ENCODE measurements around the gene VWA3B.
A peak's percentile ranks its signal among the peaks of the same experiment; 100 is the strongest.
"Not testable (repeated sequence)": the region's sequence is repeated elsewhere in the genome, so short reads cannot be mapped to it uniquely, and the experiment has no call there.

The VWA3B gene

DNA sequence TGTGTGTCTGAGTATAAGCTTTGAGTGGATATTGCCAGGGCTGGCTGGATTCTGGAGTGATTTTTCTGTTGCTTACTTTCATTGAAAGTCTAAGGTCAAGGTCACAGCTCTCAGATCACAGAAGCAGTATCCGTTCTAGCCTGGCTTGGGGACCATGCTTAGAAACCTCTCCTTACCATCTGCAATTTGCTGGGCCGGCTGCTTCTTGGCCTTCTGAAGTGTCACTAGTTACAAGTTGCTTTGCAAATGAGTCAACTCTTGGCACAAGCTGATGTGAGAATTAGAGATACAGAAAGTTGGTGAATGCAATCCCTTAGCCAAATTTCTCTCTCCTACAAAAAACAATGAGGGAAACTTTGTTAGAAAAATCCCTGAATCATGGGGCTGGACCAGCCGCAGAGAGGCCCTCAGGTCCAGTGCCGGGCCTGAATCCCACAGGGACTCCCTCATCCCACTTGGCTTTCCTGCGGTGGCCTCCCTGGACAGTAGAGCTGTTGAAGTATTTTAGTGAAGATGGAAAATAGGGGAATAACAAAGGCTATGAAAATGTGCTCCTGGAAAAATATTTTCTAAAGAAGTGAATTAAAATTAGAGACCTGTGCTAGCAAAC, 166.6 kb downstream of the VWA3B start:
- peak; percentile 15 for DNase-seq (ENCODE audit: low spot score)

DNA sequence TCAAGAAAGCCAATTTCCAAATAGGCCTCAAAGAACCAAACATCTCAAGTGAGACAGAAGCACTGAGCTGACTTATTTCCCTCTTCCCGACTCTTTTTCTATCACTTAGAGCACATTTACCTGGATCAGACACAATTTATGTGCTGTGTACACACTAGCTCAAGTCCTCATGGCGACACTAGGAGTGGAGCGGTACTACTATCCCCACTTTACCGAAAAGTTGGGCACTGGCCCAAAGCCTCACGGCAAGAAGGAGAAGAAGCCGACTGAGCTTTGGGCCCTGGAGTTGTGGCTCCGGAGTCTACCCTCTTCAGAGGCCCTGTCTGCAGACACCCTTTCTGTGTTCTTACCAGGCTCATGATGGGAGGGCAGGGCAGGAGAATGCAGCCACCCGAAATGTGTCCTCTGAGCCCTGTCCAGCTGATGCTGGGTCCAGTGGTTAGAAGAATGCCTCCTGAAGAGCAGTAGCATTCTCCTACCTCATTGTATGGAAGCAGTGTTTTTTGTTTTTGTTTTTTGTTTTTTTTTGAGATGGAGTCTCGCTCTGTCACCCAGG, 167.6 kb downstream of the VWA3B start:
- DNase-seq (ENCODE audit: low spot score) = no peak

DNA sequence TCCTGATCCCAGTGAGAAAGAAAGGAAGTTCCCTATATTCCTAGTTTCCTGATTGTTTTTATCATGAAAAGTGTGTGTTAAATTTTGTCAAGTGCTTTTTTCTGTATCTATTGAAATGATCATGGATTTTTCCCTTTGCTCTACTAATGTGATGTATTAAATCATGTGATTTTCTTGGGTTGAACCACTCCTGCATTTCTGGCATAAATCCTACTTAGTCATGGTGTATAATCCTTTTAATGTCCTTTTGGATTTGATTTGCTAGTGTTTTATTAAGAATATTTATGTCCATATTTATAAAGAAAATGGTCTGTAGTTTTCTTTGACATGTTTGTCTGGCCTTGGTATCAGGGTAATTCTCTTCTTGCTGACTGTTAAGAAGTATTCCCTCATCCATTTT, 171.9 kb downstream of the VWA3B start:
- DNase-seq (ENCODE audit: low spot score) = no peak

DNA sequence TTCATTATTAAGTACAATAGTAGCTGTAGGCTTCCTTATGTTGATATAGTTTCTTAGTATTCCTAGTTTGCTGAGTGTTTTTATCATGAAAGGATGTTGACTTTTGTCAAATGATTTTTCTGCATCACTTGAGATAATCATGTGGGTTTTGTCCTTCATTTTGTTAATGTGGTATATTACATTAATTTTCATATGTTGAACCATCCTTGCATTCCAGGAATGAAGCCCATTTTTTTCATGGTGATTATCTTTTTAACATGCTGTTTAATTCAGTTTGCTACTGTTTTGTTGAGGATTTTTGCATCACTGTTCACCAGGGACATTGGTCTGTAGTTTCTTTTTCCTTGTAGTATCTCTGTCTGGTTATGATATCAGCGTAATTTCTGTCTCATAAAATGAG, 176.4 kb downstream of the VWA3B start:
- no peak for DNase-seq (ENCODE audit: low spot score)

DNA sequence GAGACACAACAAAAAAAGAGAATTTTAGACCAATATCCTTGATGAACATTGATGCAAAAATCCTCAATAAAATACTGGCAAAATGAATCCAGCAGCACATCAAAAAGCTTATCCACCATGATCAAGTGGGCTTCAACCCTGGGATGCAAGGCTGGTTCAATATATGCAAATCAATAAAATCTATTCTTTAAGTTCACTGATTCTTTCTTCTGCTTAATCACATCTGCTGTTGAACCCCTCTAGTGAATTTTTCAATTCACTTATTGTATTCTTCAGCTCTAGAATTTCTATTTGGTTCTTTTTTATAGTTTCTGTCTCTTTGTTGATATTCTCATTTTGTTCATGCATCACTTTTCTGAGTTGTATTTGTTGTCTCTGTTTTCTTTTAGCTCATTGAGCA, 181.3 kb downstream of the VWA3B start:
- not testable (repeated sequence) for DNase-seq (ENCODE audit: low spot score)

DNA sequence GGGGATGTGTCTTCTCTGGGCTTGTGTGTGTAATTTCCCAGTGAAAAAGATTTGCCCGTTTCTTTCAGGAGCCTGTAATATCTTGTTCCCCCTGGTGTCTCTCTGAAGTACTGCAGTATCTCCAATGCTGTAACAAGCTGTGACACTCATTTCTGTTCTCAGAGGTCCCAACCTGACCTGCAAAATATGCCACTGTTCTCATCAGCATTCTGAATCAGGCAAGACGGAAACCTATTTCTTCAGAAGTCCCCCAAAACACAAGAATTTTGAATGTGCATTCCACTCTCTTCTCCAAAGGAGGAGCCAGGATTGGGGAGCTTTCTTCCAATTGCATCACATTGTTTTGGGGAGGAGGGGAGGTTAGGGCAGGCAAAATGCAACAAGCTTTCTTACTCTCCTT, 182.3 kb downstream of the VWA3B start:
- peak; percentile 71 for DNase-seq (ENCODE audit: low spot score)

DNA sequence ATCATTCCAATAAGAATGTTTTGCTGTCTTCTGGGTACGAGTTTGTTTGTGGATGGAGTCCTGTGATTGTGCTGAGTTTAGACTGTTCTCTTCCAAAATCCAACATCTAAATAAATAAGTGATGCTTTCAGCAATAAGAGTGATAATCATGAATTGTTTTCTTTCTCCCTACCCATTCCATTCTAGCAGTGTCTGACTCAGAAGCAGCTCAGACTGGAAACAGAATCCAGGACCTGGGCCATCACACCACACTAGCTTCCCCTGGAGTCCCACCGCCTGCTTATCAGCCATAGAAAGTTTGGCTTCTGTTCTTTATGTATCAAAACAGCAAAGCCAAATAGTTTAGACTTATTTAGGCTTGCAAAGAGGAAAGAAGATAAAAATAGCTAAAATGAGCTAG, 182.9 kb downstream of the VWA3B start:
- peak; percentile 17 for DNase-seq (ENCODE audit: low spot score)

DNA sequence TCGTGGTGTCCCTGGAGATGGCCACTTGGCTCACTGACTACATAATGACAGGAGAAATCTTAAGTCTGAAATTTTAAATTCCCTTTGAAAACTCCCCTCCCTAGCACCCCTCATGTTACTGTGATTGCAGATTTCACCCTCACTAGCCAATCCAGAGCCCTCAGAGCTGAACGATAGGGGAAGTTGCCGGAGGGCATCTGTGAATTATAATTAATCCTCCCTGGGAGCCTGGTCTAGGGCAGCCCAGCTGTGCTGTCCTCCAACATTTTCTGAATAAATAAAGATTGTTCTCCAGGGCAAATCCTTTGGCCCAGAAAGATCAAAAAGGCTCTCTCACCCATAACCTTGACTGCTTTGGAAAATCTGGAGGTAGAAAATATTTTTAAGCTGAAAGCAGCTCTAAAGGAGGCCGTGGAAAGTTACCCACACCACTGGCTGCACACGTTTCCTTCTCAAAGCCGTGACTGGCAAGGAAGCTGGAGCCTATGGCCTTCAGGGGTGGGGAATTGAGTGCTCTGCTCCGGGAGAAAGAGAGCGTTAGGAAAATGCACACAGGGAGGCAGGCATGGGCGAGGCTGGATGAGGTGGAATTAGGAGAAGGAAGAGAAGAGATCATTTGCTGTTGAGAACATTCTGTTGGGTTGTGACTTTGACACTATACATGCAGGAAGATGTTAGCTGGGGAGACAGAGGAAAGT, 190.3 kb downstream of the VWA3B start:
- DNase-seq (ENCODE audit: low spot score) = no peak

DNA sequence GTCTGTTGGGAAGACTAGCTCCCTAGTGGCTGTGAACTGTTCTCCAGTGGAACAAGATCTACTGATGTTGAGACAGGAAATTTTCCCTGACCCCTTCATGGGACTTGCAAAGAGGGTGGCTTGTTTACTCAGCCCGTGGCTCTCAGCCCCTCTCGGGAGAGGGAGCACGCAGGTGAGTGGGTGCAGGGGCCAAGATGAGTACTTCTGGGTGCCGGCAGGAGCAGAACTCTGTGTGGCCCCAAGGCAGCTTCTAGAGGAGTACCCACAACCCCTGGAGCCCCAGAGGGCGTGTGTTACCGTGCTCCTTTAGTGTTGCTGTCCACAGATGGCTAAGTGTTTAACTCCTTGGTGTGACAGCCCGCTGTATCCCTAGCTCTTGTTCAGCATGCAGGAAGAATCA, 191.1 kb downstream of the VWA3B start:
- no peak for DNase-seq (ENCODE audit: low spot score)

DNA sequence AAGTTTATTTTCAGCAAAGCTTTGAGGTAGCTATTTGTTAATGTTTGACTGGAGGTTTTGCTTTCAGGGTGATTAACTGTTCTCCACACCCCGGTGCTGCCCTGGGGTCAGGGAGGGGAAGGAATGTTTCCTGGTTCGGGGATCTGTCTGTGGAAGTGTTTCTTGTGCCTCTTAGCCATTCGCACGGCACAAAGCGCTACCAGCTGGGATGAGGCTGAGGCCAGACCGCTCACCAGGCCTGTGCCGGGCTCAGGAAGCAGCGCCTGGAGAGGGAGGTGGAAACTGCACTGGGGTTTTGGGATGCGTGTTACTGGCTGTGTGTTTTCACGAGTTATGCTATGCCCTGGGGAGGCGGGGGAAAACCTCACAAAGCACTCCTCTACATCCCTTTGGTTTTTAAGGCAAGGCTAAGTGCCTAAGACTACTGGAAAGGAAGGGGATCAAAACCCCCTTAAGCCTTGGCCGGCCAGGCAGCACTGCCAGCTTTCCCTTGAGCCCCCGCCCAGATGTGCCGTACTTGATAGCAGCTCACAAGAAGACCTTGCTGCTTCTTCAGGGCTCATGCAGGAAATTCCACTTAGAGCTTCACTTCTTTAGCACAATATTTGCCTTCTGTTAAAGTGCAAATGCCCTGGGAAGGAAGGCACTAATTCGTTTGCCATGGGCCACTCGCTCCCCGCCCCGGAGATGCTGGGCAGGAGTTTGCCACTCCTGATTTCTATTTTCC, 193.6 kb downstream of the VWA3B start:
- peak; percentile 72 for DNase-seq (ENCODE audit: low spot score)

DNA sequence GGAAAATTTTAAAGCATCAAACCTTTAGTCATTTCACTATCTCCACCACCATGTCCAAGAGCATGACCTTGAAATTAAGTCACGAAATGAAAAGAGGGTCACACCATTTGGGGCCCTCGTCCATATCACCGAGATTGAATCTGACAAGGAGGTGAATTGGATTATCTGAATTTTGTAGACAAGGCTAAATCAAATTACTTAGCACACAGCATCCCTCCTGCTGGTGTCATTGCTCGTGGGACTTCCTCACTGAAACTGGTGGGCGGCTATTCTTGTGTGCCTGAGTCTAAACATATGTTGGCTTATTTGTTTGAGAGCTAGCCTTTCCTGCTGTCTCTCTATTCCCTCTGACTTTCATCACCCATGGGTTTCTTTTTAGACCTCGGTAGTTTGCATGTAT, 194.6 kb downstream of the VWA3B start:
- DNase-seq (ENCODE audit: low spot score) = no peak

DNA sequence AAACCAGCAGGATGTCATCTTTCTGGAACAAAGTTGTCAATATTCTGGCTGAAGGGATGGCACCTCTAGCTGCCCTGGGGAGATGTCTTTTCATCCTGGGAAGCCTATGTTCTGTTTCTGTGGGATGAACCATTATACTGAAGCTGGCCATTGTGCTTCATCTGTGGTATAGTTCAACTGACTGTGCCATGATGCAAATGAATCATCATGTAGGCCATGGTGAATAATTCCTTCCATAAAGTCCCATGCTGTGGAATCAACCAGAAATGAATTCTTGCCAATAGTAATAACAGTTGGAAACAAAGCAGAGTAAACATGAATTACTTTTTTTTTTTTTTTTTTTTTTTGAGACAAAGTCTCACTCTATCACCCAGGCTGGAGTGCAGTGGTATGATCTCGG, 195.1 kb downstream of the VWA3B start:
- peak; percentile 53 for DNase-seq (ENCODE audit: low spot score)

DNA sequence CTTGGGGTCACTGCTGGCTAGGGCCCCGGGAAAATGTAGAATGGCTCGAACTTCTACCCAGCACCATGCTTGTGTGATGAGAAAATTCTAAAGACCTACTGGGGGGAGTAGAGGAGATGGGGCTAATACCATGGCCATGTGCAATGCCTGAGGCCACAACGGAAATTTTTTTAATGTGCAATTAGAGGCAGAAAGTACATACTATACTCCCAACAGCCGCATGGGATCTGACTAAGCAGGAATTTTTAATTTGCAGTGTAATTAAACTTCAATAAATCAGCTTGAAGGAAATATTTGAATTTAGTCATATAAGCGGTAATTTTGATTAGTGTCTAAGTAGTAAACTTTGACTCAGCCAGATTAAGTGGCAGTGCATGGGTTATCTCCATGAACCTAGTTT, 206.1 kb downstream of the VWA3B start:
- peak; percentile 14 for DNase-seq (ENCODE audit: low spot score)

DNA sequence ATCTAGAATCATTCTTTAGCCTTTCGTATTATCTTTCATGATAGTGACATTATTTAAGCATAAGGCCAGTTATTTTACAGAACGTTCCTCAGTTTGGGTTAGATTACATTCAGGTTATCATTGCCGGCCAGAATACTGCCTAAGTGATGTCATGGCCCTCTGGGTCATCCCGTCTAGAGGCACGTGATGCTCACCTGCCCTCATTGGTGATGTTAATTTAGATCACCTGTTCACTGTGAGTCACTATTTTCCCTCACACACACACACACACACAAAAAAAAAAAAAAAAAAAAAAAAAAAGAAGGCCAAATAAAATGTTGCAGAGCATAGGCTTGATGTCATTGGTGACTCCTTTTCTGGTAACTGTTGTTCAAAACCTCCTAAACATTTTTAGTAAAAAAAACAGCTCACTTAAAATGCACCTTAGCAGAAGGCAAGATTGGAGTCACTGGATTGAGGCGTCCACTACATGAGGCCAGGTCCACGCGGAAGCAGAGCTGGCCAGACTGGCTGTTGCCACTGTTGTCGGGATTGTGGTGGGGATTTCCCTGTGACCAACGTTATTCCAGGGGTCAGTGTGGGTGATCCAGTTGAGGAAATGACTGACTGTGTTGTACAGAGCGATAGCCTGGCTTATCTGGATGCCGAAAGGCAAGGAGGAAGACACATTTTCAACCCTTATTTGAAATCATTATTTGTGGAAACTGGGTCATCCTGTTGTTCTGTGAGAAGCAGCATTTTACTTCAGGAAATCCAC, 207.1 kb downstream of the VWA3B start:
- no peak for DNase-seq (ENCODE audit: low spot score)

DNA sequence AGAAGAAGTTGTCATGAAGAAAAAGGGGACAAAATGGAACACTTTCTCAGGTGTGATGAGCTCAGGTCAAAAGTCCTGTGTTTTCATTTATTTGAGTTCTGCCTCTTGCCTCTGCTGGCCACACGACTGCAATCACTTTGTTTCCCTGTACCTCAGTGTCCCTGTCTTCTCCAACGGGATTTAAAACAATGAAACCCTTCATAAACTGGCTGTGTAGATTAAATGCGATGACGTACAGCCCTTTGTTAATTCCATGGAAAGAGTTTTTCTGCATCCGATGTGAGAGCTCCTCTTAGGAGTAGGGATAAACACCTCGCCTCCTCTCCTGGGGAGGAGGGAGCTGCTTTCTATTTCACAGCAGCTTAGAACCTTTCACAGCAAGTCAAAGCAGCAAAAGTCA, 207.7 kb downstream of the VWA3B start:
- no peak for DNase-seq (ENCODE audit: low spot score)

DNA sequence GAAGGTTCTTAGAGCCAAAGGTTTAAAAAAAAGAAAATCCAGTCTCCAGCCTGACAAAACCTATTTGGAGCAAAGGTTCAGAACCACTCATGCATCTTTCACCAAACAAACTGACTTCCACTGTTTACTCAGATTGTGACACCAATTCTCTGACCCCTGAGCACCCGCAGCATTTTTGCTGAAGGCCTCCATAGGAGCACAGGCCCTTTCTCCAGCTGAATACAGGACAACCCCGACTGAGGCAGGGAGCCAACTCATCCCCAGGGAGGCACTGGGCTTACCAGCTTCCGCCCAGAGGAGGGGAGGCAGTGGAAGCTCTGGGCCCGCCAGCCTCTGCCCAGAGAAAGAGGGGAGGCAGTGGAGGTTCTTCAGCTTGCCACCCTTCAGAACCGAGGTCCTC, 208.3 kb downstream of the VWA3B start:
- no peak for DNase-seq (ENCODE audit: low spot score)

DNA sequence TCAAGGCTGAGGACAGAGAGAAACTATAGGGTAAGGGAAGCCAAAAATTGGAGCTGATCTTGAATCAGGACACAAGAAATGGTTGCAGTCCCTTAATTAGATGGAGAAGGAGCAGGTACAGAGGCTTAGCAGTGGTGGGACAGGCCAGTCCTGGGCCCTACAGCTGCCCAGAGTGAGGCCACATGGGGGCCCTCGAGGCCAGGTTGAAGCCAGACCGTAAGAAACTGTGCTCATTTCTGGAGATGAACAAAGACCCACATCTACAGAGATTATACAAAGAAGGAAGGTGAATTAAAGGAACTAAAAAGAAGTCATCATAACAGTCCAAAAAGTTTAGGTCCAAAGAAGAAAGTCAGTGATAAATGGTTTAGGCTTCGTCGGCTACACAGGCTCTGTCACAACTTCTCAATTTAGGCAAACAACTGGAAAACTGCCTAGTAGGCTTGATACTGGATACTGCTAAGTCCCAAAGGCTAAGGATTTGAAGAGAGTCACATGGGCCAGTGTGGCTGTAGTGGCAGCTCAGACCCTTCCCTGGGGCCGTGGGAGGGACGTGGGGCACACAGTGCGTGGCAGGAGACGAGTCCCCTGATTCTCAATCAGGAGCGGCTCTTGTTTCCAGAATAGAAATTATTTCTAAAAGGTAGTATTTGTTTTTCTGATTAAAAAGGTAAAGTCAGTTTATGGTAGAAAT, 208.9 kb downstream of the VWA3B start:
- no peak for DNase-seq (ENCODE audit: low spot score)

DNA sequence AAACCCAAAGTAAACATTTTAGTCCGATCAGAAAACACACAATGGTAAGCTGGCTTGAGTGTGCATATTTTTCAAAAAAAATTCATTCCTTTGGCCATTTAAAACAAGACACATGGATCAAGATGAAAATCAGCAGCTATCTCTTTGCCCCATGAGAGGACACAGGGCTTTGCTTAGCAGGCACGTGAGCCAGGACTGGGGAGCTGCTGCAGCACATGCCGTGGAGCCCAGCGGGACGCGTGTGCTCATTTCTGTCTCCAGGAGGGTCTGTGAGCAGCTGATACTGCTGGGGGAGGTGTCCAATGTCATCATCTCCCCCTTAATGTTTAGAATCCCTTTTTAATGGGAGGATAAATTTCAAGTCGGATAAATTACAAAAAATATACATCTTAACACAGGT, 209.5 kb downstream of the VWA3B start:
- DNase-seq (ENCODE audit: low spot score) = no peak

DNA sequence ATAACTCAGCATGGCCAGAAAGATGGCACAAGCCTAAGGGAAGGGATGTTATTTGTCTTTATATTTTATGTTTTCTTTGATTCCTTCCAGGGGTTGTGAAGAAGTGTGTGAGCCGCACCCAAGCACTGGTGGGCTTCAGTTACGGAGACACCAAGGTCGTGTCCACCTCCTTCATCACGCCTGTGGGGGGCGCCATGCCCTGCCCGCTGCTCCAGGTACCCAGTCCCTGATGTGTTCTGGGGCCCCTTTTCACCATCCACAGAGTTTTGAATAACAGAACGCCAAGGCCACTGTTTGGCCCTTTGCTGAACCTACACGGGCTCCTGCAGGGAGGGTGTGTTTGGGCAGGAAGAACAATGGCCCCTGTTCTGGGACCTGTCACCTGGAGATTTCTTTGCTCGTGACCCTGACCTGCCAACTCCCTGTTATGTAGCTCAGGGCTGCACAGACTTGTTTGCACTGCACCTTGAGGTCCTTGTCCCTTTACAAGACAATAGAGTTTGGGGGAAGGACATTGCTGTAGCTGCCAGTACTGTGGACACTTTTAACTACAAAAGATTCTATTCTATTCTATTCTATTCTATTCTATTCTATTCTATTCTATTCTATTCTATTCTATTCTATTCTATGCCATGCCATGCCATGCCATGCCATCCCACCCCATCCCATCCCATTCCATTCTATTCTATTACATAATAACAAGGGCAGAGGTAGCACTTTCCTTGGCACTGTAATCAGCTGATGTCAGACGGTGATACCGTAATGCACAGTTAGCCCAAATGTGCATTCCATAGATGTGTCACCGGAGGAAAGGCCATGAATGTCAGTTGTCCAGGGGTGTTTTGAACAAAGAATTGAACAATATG, 211.1 kb downstream of the VWA3B start:
- no peak for DNase-seq (ENCODE audit: low spot score)

DNA sequence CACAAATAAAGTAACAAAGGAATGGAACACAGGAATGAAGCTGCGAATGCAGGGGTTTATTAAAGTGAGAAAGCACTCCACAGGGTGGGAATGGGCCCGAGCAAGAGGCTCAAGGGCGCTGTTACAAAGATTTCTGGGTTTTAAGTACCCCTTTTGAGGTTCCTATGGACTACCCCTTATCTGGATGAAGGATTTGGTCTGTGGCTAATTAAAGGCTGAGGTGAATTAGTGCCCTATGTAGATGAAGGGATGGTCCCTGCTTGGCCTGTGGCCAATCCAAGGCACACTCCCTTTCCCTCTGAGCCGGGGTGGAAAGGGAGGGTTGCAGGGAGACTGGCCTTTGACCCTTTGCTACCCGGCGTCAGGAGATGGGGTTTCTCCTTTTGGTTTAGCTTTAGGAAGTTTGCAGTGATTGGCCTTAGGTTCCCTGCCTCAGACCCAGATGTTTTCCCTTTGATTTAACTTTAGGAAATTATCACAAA, 211.8 kb downstream of the VWA3B start:
- no peak for DNase-seq (ENCODE audit: low spot score)

Data from AG08395 (cell line).